HG03060 (cell line): ENCODE results near the gene PSMC3IP.
"Not testable (repeated sequence)": the region's sequence is repeated elsewhere in the genome, so short reads cannot be mapped to it uniquely, and the experiment has no call there.

Source experiments
- ATAC-seq: cut with Tn5 transposase; IDR thresholded peaks from one replicate; pipeline ENCODE4 v1.9.1; 2021; ENCODE audit warnings: low read depth, moderate number of reproducible peaks; ENCODE audit not compliant: unreplicated experiment

PSMC3IP gene

DNA sequence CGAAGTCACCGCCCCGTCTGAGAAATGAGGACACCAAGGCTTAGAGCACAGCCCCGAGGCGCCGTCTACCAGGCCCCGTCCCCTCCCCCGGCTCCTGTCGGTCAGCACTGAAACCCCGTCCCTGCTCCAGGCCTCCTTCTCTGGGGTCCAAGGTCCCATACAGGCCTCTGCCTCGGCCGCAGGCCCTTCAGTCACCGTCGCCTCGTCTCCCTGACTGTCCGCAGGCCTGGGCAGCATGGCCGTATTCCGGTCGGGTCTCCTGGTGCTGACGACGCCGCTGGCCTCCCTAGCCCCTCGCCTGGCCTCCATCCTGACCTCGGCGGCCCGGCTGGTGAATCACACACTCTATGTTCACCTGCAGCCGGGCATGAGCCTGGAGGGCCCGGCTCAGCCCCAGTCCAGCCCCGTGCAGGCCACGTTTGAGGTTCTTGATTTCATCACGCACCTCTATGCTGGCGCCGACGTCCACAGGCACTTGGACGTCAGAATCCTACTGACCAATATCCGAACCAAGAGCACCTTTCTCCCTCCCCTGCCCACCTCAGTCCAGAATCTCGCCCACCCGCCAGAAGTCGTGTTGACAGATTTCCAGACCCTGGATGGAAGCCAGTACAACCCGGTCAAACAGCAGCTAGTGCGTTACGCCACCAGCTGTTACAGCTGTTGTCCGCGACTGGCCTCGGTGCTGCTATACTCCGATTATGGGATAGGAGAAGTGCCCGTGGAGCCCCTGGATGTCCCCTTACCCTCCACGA lies 15.0 kb downstream of the PSMC3IP start:
- ATAC-seq: no peak

DNA sequence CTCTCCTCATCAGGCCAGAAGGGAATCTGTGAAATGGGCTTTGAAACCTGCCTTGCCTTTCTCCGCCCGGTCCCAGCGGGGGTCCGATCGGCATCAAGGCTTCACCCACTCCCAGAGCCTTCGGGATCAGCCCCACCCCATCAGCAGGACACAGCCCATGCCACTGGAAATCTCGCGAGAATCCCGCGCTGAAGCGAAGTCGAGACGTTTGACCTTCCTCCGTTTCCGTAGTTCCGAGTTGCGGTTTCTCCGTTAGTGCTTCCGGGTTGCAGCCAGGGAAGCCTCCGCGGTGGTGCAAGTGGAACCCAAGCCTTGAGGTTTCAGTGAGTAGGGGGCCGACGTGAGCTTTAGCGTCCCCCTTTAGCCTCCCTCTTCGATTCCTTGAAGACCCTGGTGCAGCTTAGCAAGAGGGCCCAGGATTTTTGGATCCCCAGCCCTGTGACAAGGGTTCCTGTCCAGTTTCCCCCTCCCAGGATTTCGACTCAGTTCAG lies 15.6 kb downstream of the PSMC3IP start, which contains the start of gene COASY:
Gene COASY (plus strand): TSS at position 252 of the 491 bp plus-strand sequence. CDS start 475 bp downstream, outside the sequence.
- no peak for ATAC-seq

DNA sequence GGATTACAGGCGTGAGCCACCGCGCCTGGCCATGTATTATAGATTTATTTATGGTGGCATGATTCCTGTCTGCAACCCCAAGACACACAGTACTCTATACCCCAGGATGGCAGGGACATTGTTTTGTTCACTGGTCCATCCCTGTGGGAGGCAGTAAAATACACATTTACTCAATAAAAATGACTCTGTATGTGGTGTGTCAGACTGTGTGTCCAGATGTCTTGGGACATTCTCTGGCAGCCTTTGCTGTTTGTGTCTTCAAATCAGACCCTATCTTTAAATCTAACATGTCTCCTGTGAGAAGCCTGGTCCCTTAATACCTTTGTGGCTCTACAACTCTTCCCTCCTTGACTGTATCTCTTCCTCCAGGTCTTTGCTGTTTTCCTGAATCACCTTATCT lies 17.3 kb downstream of the PSMC3IP start:
- no peak for ATAC-seq

DNA sequence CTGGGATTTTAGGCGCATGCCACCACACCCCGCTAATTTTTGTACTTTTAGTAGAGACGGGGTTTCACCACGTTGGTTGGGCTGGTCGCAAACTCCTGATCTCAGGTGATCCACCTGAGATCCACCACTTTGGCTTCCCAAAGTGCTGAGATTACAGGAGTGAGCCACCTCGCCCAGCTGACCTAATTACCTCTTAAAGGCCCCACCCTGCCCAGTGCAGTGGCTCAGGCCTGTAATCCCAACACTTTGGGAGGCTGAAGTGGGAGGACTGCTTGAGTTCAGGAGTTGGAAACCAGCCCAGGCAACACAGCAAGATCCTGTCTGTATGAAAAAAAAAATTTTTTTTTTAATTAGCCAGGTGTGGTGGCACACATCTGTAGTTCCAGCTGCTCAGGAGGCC lies 18.5 kb downstream of the PSMC3IP start:
- no peak for ATAC-seq

DNA sequence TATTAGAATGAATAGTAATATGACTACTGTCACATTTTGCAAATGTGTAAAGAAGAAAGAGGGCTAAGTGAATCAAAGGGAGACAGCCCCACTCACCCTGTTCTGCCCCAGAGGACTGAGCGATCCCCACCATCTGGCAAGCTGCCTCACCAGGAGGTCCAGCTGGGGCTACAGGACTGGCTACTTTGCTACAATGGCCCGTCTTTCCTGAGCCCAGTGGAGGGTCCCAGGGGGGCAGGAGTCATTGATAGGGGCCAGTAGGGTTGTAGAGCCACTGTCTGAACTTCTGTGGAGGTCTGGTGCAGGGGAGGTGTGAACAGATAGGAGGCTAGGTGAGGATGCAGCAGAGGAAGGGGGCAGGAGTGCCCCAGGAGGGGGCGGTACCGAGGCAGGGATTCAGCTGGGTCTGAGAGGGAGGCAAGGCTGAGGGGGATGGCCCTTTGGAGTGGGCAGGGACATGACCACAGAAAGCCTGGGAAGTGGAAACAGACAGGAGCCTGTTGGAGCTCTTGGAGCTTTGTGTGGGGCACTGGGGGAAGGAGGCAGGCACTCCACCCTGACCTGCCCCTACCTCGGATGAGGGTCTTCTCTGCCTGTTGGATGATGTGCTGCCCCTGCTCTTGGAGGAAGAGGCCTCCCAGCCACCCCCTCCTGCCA lies 21.4 kb downstream of the PSMC3IP start:
- not testable (repeated sequence) for ATAC-seq

DNA sequence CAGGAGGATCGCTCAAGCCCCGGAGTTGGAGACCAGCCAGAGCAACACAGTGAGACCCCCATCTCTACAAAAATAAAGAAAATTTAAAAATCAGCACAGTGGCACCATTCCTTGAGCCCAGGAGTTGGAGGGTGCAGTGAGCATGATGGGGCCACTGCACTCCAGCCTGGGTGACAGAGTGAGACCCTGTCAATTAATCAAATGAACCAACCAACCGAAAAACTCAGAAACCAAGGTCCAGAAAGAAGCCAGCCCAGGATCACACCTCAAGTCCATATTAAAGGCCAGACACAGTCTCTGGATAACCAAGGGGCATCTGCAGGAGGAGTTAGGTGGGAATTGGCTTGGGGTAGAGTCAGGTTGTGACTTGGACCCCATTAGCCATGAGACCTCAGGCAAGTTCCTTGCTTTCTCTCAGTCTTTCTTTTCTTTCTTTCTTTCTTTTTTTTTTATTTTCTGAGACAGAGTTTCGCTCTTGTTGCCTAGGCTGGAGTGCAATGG lies 22.4 kb downstream of the PSMC3IP start:
- ATAC-seq: no peak

DNA sequence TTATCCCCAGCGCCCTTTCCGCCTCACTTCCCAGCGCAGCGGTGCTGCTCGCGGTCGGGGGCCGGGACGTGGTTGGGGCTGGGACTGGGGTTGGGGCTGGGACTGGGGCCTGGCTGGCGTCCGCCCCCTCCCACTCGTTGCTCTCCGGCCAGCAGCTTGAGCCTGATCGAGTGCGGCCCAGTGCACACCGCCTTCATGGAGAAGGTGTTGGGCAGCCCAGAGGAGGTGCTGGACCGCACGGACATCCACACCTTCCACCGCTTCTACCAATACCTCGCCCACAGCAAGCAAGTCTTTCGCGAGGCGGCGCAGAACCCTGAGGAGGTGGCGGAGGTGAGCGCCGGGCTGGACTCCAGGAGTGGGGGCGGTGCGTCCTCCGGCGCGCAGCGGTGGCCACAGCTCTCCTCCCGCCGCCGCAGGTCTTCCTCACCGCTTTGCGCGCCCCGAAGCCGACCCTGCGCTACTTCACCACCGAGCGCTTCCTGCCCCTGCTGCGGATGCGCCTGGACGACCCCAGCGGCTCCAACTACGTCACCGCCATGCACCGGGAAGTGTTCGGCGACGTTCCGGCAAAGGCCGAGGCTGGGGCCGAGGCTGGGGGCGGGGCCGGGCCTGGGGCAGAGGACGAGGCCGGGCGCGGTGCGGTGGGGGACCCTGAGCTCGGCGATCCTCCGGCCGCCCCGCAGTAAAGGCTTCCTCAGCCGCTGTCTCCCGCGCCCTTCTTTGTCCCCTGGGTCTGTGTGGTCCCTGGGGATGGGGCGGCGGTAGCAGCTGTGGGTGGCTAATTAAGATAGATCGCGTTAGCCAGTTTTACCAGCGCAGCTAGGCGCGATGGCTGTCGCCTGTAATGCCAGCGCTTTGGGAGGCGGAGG lies 23.0 kb downstream of the PSMC3IP start:
- ATAC-seq: peak; percentile 48

DNA sequence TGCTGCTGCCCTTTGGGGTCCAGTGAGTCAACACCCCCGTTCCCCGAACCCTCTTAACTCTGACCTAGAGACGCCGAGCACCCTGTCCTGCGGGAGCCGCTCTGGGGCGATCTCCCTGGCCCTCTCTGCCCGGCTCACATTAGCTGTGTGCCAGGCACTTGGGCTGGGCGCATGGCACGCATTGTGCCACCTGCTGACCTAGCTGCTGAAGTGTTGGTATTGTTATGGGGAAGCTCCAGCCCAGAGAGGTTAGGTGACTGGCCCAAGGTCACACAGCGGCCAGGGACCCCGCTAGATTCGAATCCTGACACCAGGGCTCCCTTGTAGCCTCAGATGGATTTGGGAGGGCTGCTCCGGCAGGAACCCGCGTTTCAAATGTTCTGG lies 23.7 kb downstream of the PSMC3IP start:
- no peak for ATAC-seq

DNA sequence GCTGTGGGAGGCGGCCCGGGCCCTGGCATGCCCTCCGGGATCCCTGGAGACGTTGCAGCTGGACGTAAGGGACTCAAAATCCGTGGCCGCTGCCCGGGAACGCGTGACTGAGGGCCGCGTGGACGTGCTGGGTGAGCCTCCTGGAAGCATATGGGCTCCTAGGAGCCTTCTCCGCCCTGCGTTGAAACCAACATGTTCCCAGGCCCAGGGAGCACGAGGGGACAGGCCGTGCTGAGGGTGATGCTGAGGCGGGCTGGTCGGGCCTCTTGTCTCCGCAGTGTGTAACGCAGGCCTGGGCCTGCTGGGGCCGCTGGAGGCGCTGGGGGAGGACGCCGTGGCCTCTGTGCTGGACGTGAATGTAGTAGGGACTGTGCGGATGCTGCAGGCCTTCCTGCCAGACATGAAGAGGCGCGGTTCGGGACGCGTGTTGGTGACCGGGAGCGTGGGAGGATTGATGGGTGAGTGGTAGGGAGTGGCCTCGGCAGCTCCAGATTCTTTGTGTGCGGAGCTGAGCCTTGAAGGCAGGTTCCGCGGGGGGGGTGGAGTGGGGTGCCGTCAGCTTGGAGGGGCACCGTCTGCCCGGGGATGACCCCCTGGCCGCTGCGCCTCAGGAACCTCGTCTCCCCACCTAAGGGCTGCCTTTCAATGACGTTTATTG lies 24.2 kb downstream of the PSMC3IP start:
- ATAC-seq: no peak

DNA sequence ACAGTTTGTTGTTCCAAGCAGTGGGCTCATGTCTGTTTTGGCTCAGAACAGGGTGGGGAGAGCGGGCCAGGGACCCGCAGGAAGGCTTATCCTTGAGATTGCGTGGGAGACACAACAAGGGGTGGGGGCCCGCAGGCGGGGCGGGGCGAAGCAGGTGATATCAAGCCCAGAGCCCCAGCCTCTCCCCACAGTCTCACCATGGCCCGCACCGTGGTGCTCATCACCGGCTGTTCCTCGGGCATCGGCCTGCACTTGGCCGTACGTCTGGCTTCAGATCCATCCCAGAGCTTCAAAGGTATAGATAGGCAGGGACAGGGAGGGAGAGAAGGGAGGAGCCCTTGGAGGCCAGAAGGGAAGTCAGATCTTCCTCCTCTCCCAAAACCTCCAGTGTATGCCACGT lies 24.8 kb downstream of the PSMC3IP start, which contains the start of gene HSD17B1:
Gene HSD17B1 (plus strand): TSS at position 188 of the 400 bp plus-strand sequence. CDS start 11 bp downstream, at position 199.
- not testable (repeated sequence) for ATAC-seq

DNA sequence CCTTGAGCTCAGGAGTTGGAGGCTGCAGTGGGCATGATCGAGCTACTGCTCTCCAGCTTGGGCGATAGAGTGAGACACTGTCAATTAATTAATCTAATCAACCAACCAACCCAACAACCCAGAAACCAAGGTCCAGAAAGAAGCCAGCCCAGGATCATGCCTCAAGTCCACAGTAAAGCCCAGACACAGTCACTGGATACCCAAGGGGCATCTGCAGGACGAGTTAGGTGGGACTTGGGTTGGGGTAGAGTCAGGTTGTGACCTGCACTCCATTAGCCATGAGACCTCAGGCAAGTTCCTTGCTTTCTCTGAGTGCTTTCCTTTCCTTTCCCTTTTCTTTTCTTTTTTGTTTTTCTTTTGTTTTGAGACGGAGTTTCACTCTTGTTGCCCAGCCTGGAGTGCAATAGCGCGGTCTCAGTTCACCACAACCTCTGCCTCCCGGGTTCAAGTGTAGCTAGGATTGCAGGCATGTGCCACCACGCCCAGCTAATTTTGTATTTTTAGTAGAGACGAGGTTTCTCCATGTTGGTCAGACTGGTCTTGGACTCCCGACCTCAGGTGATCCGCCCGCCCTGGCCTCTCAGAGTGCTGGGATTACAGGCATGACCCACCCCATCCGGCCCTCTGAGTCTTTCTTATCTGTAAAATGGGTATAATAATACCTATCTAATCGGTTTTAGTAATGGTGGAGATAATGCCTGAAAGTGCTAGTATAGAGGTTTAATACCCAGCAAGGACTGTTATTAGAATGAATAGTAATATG lies 28.4 kb downstream of the PSMC3IP start:
- ATAC-seq: no peak

DNA sequence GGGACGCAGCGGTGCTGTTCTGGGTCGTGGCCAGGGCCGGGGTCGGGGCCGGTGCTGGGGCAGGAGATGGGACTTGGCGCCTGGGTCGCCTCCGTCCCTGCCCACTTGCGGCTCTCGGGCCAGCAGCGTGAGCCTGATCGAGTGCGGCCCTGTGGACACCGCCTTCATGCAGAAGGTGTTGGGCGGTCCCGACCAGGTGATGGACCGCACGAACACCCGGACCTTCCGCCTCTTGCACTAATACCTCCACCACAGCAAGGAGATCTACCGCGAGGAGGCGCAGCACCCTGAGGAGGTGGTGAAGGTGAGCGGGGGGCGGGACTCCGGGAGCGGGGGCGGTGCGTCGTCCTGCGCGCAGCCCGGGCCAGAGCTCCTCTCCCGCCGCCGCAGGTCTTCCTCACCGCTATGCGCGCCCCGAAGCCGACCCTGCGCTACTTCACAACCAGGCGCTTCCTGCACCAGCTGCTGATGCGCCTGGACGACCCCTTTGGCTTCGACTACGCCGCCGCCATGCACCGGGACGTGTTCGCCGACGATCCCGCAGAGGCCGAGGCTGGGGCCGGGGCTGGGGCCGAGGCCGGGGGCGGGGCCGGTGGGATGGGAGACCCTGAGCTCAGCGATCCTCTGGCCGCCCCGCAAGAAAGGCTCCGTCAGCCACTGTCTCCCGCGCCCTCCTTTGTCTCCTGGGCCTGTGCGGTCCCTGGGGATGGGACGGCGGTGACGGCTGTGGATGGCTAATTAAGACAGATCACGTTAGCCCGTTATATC lies 29.3 kb downstream of the PSMC3IP start:
- ATAC-seq: no peak

DNA sequence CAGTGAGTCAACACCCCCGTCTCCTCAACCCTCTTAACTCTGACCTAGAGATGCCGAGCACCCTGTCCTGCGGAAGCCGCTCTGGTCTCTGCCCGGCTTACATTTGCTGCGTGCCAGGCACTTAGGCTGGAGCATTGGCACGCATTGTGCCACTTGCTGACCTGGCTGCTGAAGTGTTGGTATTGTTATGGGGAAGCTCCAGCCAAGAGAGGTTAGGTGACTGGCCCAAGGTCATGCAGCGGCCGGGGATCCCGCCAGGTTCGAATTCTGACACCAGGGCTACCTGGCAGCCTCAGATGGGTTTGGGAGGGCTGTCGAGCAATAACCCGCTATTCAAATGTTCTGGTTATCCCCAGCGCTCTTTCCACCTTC lies 29.8 kb downstream of the PSMC3IP start:
- ATAC-seq: no peak

DNA sequence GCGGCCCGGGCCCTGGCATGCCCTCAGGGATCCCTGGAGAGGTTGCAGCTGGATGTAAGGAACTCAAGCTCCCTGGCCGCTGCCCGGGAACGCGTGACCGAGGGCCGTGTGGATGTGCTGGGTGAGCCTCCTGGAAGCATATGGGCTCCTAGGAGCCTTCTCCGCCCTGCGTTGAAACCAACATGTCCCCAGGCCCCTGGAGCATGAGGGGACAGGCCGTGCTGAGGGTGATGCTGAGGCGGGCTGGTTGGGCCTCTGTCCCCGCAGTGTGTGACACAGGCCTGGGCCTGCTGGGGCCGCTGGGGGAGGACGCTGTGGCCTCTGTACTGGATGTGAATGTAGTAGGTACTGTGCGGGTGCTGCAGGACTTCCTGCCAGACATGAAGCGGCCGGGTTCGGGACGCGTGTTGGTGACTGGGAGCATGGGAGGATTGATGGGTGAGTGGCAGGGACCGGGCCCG lies 30.5 kb downstream of the PSMC3IP start:
- ATAC-seq: no peak

DNA sequence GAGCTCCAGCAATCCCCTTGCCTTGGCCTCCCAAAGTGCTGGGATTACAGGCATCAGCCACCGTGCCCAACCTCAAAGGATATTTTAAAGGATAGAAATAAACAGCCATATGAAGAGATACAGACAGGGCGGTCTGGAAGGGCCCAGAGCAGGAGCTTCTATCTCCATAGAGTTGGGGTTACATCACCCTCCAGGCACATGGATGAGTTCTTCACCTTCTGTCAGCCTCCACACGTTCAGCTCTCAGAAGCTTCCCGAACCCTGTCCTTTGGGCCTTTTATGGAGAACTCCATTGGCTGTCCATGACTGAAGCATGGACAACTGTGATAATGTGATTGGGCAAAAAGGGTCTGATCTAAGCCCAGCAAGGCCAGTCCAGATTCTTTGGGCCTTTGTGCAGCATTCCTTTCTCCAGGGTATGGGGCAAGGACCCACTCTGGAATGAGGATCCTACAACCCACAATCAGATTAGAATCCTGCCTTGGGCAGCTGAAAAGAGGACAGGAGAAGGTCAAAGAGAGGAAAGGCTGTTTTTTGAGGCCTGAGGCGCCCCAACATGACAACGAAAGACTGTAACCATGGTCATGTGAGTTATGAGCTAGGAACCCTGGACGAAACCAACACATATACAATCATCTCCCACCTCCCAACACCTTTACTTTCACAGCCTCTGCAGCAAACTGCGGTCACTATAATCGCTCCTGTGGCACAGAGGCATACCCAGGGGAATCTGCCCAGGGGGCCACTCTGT lies 31.6 kb downstream of the PSMC3IP start:
- ATAC-seq: not testable (repeated sequence)

DNA sequence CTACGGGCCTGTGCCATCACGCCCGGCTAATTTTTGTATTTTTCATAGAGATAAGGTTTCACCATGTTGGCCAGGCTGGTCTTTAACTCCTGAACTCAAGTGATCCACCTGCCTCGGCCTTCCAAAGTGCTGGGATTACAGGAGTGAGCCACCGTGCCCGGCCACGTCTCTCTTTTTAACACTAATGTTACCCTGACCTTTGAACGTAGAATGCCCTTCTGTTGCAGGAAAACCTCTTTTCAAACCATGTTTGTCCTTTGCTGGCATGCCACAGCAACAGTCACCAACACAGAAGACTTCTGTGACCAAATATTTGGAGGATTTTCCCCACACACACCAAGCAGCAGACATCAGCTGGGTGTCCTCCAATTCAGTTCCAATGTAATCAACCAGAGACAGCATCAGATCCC lies 32.6 kb downstream of the PSMC3IP start:
- no peak for ATAC-seq

DNA sequence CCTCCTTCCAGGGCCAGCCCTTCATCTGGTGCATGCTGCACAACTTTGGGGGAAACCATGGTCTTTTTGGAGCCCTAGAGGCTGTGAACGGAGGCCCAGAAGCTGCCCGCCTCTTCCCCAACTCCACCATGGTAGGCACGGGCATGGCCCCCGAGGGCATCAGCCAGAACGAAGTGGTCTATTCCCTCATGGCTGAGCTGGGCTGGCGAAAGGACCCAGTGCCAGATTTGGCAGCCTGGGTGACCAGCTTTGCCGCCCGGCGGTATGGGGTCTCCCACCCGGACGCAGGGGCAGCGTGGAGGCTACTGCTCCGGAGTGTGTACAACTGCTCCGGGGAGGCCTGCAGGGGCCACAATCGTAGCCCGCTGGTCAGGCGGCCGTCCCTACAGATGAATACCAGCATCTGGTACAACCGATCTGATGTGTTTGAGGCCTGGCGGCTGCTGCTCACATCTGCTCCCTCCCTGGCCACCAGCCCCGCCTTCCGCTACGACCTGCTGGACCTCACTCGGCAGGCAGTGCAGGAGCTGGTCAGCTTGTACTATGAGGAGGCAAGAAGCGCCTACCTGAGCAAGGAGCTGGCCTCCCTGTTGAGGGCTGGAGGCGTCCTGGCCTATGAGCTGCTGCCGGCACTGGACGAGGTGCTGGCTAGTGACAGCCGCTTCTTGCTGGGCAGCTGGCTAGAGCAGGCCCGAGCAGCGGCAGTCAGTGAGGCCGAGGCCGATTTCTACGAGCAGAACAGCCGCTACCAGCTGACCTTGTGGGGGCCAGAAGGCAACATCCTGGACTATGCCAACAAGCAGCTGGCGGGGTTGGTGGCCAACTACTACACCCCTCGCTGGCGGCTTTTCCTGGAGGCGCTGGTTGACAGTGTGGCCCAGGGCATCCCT lies 34.1 kb downstream of the PSMC3IP start:
- ATAC-seq: no peak
